ENCODE measurements around the gene TENM3. TPM values are rescaled to one million over a fixed set of nuclear protein-coding genes. Genes with fewer than 3 reads are reported as not detected.

Gene TENM3
- total and polyA plus RNA-seq, 2 of the 8 experiments (the other 6 are each of a cell fraction or from before 2014, with no cell fraction given), result 36.9 to 69.3 TPM

DNA sequence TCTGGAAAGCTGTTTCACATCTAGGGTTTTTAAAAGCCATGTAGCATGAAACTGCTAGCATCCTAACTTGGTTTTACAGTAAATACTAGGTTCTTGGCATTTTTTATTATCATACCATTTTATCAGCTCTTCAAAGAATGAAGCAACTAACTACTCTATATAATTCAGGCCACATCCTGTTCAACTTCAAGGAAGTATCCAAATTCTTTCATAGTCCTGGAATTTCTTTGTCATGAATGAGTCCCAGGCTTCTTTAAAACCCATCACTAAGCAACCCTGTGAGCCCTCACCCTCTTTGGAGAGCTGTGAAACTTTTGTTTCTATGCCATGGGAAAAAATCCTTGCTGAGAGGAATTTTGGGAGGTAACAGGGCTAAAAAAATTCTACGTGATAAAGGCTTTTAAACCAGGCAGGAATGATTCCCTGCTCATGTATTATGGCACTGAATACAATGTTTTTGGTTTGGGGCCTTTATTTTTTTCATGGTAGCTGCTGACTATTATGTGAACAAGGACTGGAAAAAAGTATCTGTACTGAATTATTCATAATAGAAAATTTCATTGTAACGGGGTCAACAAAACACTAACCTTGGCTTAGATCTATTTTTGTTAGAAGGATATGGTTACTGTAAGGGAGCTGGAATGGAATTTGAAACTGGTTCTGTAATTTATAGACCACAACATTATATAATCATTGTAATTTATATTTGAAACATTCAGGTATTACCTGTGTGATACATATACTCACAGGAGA is 509.1 kb downstream of the TENM3 start:
- no peak overlapping the region for H3K14ac ChIP-seq (ENCODE audit: insufficient read length)
- H3K4me1 ChIP-seq (replicated peaks in 1 of 4; ENCODE audit: control insufficient read depth in 3 of 4, insufficient read depth in 4 of 4, low read length in 3 of 4), result no peaks in the 10 kb centered on the region
- H4K8ac ChIP-seq (ENCODE audit: extremely low read depth, insufficient read depth, low read length), result no peak overlapping the region
- no peak overlapping the region for H2BK120ac ChIP-seq (replicated peaks; ENCODE audit: low read depth, low read length)
- no peak overlapping the region for H3K18ac ChIP-seq (ENCODE audit: extremely low read depth, low read length)
- peaks cover 4 to 20% (median 12%) of the 10 kb centered on the region in 4 experiments for H3K36me3 ChIP-seq (ENCODE audit: control insufficient read depth in 2 of 4, insufficient read depth in 4 of 4, low read length in 3 of 4)
- H3K56ac ChIP-seq (replicated peaks; ENCODE audit: insufficient read length, low read depth, low read length), result no peak overlapping the region
- H3K23me2 ChIP-seq (ENCODE audit: low read depth, low read length), result no peaks in the 10 kb centered on the region
- no peaks in the 10 kb centered on the region for H3K27me3 ChIP-seq (replicated peaks in 1 of 4; ENCODE audit: control insufficient read depth in 3 of 4, extremely low read depth in 1 of 4, insufficient read depth in 3 of 4, low read length in 3 of 4)
- H3K23ac ChIP-seq (ENCODE audit: insufficient read length), result no peak overlapping the region
- 74% methylated on average over 2 of the region's 2 CpGs; no CpG with 5 or more reads in 1 of the 2 experiments for WGBS, 2 experiments (ENCODE audit: extremely low coverage in 1 of 2, insufficient coverage in 1 of 2, insufficient read length in 1 of 2, insufficient replicate concordance in 2 of 2, low coverage in 1 of 2, low lambda C conversion rate in 2 of 2, missing lambda C conversion rate in 1 of 2)
- FAIRE-seq (peak; percentile 63), DNase-seq (ENCODE audit: low read depth in 1 of 2, low spot score in 2 of 2) (no peak)
- H4K20me1 ChIP-seq (replicated peaks in 1 of 2; ENCODE audit: control insufficient read depth in 1 of 2, insufficient read depth in 2 of 2, low read length in 2 of 2), result no peaks in the 10 kb centered on the region
- no peaks in the 10 kb centered on the region for H3K79me2 ChIP-seq (ENCODE audit: control insufficient read depth in 1 of 2, insufficient read depth in 2 of 2, low read length in 2 of 2)
- H2AFZ ChIP-seq (ENCODE audit: low read length), result no peak overlapping the region
- ChIA-PET POLR2A (ENCODE audit: partially characterized antibody) (interaction anchor here (1.0 kb wide), 1 partner anchor 25 kb away, joined by 3 read pairs; no protein-coding TSS in a partner anchor), CTCF (ENCODE audit: partially characterized antibody) (interaction anchor here (0.7 to 1.1 kb wide), 3 partner anchors 12 to 158 kb away, joined by 3 to 4 read pairs (median 3); no protein-coding TSS in a partner anchor)
- H2BK12ac ChIP-seq (ENCODE audit: low read depth, low read length), result no peak overlapping the region; the same call in 1 of the 2 replicates
- H2BK15ac ChIP-seq (ENCODE audit: low read length), result no peak overlapping the region
- no peak overlapping the region for H3K4ac ChIP-seq (replicated peaks; ENCODE audit: insufficient read length, low read depth, low read length)
- no peak overlapping the region for H3K27ac ChIP-seq (ENCODE audit: low read depth, low read length)
- TF ChIP-seq CHD2 (IDR thresholded peaks at IDR 0.05; ENCODE audit: low read length) (no peak), TEAD4 (IDR thresholded peaks at IDR 0.05; ENCODE audit: low read depth, low read length) (0 out of 2 replicates have a peak, but pooled peaks have one; percentile 12)
- no peak overlapping the region for H3K9ac ChIP-seq (replicated peaks in 1 of 4; ENCODE audit: extremely low read depth in 1 of 4, low read depth in 3 of 4, low read length in 3 of 4)
- no peak overlapping the region for H4K5ac ChIP-seq (ENCODE audit: insufficient read length, low read depth, low read length)
- no peak overlapping the region for H4K91ac ChIP-seq (replicated peaks; ENCODE audit: insufficient read length, low read length)
- no peak overlapping the region for H2BK20ac ChIP-seq (ENCODE audit: low read length)
- H3K79me1 ChIP-seq (ENCODE audit: low read depth, low read length), result no peaks in the 10 kb centered on the region
- no peak overlapping the region for H2AK5ac ChIP-seq (ENCODE audit: low read depth, low read length)
- H3K4me2 ChIP-seq (ENCODE audit: insufficient read depth in 1 of 2, low read depth in 2 of 2, low read length in 2 of 2), result no peak overlapping the region
- no peaks in the 10 kb centered on the region for H3K9me3 ChIP-seq (ENCODE audit: insufficient read depth in 2 of 2, low read depth in 1 of 2, low read length in 1 of 2)
- H2BK5ac ChIP-seq (ENCODE audit: low read depth, low read length), result no peak overlapping the region
- no peak overlapping the region for H3K4me3 ChIP-seq (ENCODE audit: extremely low read depth in 1 of 4, insufficient read depth in 2 of 4, low read depth in 3 of 4, low read length in 4 of 4)
